GM21447 (cell line): ENCODE measurements around the gene RANBP17.

Source experiments
- ATAC-seq: cut with Tn5 transposase; IDR thresholded peaks from one replicate; pipeline ENCODE4 v1.9.1; 2021; ENCODE audit not compliant: unreplicated experiment

RANBP17 gene

GRCh38 chr5:171312129-171312974 lies 450.5 kb downstream of the RANBP17 start:
- no peak for ATAC-seq

- ATAC-seq: no peak
Measured at GRCh38 chr5:171313481-171314206, 451.8 kb downstream of the RANBP17 start.

GRCh38 chr5:171314728-171315385 lies 453.0 kb downstream of the RANBP17 start:
- ATAC-seq: no peak

- ATAC-seq: no peak
Measured at GRCh38 chr5:171315386-171315891, 453.6 kb downstream of the RANBP17 start.

GRCh38 chr5:171315925-171316257 lies 454.1 kb downstream of the RANBP17 start:
- no peak for ATAC-seq

GRCh38 chr5:171316258-171317121 lies 454.7 kb downstream of the RANBP17 start:
- no peak for ATAC-seq

- no peak for ATAC-seq
Measured at GRCh38 chr5:171317230-171317629, 455.4 kb downstream of the RANBP17 start.

GRCh38 chr5:171318026-171318425 lies 456.2 kb downstream of the RANBP17 start:
- ATAC-seq: no peak

- ATAC-seq: no peak
Measured at GRCh38 chr5:171321447-171321846, 459.6 kb downstream of the RANBP17 start.

GRCh38 chr5:171322527-171322926 lies 460.7 kb downstream of the RANBP17 start:
- ATAC-seq: no peak

GRCh38 chr5:171323007-171323406 lies 461.2 kb downstream of the RANBP17 start:
- no peak for ATAC-seq

- no peak for ATAC-seq
Measured at GRCh38 chr5:171323806-171324632, 462.2 kb downstream of the RANBP17 start.

GRCh38 chr5:171330021-171330420 lies 468.2 kb downstream of the RANBP17 start:
- no peak for ATAC-seq

- ATAC-seq: no peak
Measured at GRCh38 chr5:171335616-171336015, 473.8 kb downstream of the RANBP17 start.

GRCh38 chr5:171336521-171337209 lies 474.8 kb downstream of the RANBP17 start:
- no peak for ATAC-seq

GRCh38 chr5:171337210-171337569 lies 475.4 kb downstream of the RANBP17 start:
- no peak for ATAC-seq

- ATAC-seq: no peak
Measured at GRCh38 chr5:171340042-171340441, 478.2 kb downstream of the RANBP17 start.

GRCh38 chr5:171340491-171340890 lies 478.7 kb downstream of the RANBP17 start:
- no peak for ATAC-seq

- peak; percentile 81 for ATAC-seq
Measured at GRCh38 chr5:171342362-171343111, 480.7 kb downstream of the RANBP17 start.
